Neural crest cell (in vitro differentiated cells): Measurements from ENCODE around the gene IFT81. TPM values are rescaled to one million over a fixed set of nuclear protein-coding genes. Genes with fewer than 3 reads are reported as not detected.

Experiments
- DNase-seq: peaks from one replicate; pipeline ENCODE4 v3.0.0; 2021; ENCODE audit warnings: low read depth, mixed read lengths, low spot score
- H3K27ac Mint-ChIP-seq: one replicate; pipeline ENCODE4 v1.8.0; 2021; ENCODE audit warnings: mild to moderate bottlenecking, mixed read lengths; ENCODE audit not compliant: unreplicated experiment
- H3K27me3 Mint-ChIP-seq: 2 replicates; pipeline ENCODE4 v1.8.0; 2021; ENCODE audit warnings: low read depth, mild to moderate bottlenecking, mixed read lengths
- H3K36me3 Mint-ChIP-seq: 2 replicates; pipeline ENCODE4 v1.8.0; 2021; ENCODE audit warnings: low read depth, mild to moderate bottlenecking, mixed read lengths
- H3K4me1 Mint-ChIP-seq: 2 replicates; pipeline ENCODE4 v1.8.0; 2021; ENCODE audit warnings: mixed read lengths
- H3K4me3 Mint-ChIP-seq: one replicate; pipeline ENCODE4 v1.8.0; 2021; ENCODE audit warnings: mild to moderate bottlenecking, mixed read lengths
- H3K9me3 Mint-ChIP-seq: 2 replicates; pipeline ENCODE4 v1.8.0; 2021; ENCODE audit warnings: mixed read lengths
- CTCF ChIP-seq: fragments of 200-600 bp; sonication (generic); conservative IDR thresholded peaks from 2 replicates; pipeline ENCODE4 v1.5.0; 2021; ENCODE audit warnings: antibody characterized with exemption, mild to moderate bottlenecking
- total RNA-seq: library from RNA; stranded (reverse); gene quantifications from 2 replicates; pipeline ENCODE4 v1.2.1, GENCODE V29; 2021

IFT81 gene
- total RNA-seq, 1 donor from 2014 or later: 40.4 TPM

- Mint-ChIP-seq H3K36me3 (peaks cover 52% of the 10 kb centered on the region), H3K27ac (peak overlapping the region; percentile 43), H3K4me3 (no peak overlapping the region), H3K4me1 (no peaks in the 10 kb centered on the region), H3K9me3 (peaks cover 11% of the 10 kb centered on the region), H3K27me3 (no peaks in the 10 kb centered on the region)
- DNase-seq: no peak
- no peak for TF ChIP-seq CTCF
Measured at GRCh38 chr12:110183386-110183785, 59.2 kb downstream of the IFT81 start.

GRCh38 chr12:110185626-110186025 is 61.5 kb downstream of the IFT81 start:
- Mint-ChIP-seq H3K27ac (no peak overlapping the region), H3K27me3 (no peaks in the 10 kb centered on the region), H3K4me1 (no peaks in the 10 kb centered on the region), H3K9me3 (peaks cover 15% of the 10 kb centered on the region), H3K4me3 (no peak overlapping the region), H3K36me3 (peaks cover 60% of the 10 kb centered on the region)
- no peak for DNase-seq
- TF ChIP-seq CTCF: no peak

GRCh38 chr12:110186059-110186458 is 61.9 kb downstream of the IFT81 start:
- Mint-ChIP-seq H3K9me3 (peaks cover 15% of the 10 kb centered on the region), H3K27ac (no peak overlapping the region), H3K27me3 (no peaks in the 10 kb centered on the region), H3K4me3 (no peak overlapping the region), H3K36me3 (peaks cover 63% of the 10 kb centered on the region), H3K4me1 (no peaks in the 10 kb centered on the region)
- TF ChIP-seq CTCF: no peak
- DNase-seq: no peak

GRCh38 chr12:110193196-110193595 is 69.0 kb downstream of the IFT81 start:
- H3K36me3 Mint-ChIP-seq: peaks cover 42% of the 10 kb centered on the region
- H3K27ac Mint-ChIP-seq: no peak overlapping the region
- H3K4me3 Mint-ChIP-seq: no peak overlapping the region
- H3K4me1 Mint-ChIP-seq: peaks cover 10% of the 10 kb centered on the region
- no peaks in the 10 kb centered on the region for H3K27me3 Mint-ChIP-seq
- H3K9me3 Mint-ChIP-seq: peaks cover 6% of the 10 kb centered on the region
- no peak for DNase-seq
- TF ChIP-seq CTCF: no peak

GRCh38 chr12:110197003-110197402 is 72.8 kb downstream of the IFT81 start:
- no peak for DNase-seq
- no peak for TF ChIP-seq CTCF
- Mint-ChIP-seq H3K27ac (no peak overlapping the region), H3K27me3 (no peaks in the 10 kb centered on the region), H3K36me3 (peaks cover 25% of the 10 kb centered on the region), H3K4me1 (peaks cover 31% of the 10 kb centered on the region), H3K4me3 (no peak overlapping the region), H3K9me3 (no peaks in the 10 kb centered on the region)

- TF ChIP-seq CTCF: no peak
- Mint-ChIP-seq H3K27me3 (no peaks in the 10 kb centered on the region), H3K4me1 (peaks cover 34% of the 10 kb centered on the region), H3K36me3 (peaks cover 17% of the 10 kb centered on the region), H3K9me3 (no peaks in the 10 kb centered on the region), H3K4me3 (no peak overlapping the region), H3K27ac (no peak overlapping the region)
- no peak for DNase-seq
Measured at GRCh38 chr12:110198386-110198785, 74.2 kb downstream of the IFT81 start.
